HG03108 (cell line): ENCODE data around the gene PPCS.
A peak's percentile ranks its signal among the peaks of the same experiment; 100 is the strongest.

ENCODE experiments used
- ATAC-seq: cut with Tn5 transposase; IDR thresholded peaks from one replicate; pipeline ENCODE4 v1.9.1; 2021; ENCODE audit warnings: moderate library complexity; ENCODE audit not compliant: unreplicated experiment

Gene PPCS

DNA sequence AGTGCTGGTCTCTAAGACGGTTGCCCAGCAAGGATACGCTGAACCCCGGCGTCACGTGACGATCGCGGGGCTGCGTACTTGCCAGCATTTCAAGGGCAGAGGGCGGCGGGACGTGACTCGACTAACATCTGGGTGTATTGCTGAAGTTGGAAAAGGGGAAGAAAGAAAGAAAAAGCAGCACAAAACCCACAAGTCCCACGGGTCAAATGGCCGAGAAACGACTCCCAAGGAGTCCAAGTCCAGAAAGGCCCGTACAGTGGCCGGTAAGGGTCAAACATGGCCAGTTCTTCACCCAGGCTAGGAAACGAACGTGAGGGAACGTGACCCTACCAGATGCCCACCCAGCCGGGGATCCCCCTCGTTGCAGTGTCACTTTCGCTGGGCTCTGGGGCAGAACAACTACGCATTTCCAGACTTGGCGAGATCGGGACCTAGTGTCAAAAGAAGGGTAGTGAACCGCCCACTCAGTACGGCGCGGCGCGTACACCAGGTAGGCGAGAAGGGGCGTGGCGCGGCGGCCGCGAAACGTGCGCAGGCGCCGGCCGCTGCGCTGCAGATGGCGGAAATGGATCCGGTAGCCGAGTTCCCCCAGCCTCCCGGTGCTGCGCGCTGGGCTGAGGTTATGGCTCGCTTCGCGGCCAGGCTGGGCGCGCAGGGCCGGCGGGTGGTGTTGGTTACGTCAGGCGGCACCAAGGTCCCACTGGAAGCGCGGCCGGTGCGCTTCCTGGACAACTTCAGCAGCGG, at the start of gene PPCS, which contains the start of gene ZMYND12:
Gene PPCS, plus strand, starts transcription at position 534 of the 744 bp plus-strand sequence. Its CDS starts 23 bp downstream, at position 557.
Gene ZMYND12, minus strand, starts transcription at position 13 of the 744 bp plus-strand sequence. CDS start 25 bp downstream, outside the sequence.
- peak; percentile 73 for ATAC-seq

DNA sequence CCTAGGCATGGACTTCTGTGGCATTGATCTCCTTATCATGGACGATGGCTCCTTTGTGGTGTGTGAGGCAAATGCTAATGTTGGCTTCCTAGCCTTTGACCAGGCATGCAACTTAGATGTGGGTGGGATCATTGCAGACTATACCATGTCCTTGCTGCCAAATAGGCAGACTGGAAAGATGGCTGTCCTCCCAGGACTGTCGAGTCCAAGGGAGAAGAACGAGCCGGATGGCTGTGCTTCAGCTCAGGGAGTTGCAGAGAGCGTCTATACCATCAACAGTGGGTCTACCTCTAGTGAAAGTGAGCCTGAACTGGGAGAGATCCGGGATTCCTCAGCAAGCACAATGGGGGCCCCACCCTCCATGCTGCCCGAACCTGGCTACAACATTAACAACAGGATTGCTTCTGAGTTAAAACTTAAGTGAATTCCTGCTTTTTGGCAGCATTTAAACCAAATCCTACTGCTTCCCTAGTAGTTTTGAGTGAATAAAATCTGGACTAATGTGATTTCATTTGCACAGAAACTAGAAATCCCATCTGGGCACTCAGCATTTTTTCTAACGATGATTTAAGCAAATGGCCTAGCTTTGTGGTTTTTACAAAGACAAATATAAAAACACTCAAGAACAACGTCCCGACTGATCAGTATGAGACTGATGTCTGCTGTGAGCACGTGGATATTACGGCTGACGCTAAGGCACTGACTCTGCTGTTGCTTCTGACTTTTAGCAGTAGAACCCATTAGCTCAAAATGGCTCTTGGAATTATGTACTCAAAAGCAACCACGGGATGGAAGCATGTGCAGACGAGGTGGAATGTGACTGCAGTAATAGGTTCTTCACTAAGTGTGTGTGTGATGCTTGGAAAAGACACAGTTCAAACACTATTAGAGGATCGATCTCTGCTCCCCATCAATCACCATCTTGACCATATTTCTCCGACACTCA, 41.5 kb upstream of the PPCS start:
- no peak for ATAC-seq

DNA sequence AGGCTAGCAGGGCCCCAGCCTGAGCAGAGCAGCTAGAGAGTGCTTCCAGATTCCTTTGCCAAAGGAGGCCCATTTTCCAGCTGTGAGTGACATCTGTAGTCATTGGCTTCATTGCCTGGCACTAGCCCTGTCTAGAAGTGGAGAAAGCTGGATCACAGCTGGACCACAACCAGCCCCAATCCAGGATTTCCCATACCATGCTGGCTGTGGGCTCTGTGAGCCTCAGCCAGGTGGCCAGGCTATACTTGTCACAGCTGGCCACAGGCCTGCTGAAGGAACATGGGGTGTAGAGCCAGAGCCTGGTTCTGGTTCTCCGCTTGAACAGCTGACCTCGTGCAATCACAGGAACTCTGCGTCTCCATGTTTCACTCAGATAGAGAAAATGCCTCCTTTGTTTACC, 39.2 kb upstream of the PPCS start:
- no peak for ATAC-seq

DNA sequence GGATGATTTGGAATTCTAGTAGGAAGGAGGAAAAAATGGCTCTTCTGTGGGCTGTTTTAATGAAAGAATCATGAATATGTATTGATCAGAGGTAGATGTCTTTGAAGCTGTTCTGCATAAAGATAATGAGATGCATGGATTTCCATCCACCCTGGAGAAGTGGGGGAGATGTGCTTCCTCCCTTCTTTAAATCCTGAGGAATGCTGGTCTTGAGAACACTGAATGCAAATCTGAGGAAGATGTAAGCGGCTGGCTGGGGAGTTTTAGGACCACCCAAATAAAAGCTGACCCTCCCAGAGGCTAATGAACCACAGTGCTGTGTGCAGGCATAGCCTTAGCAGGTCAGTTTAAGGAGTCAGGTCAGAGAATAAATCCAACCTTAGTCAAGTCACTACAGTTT, 37.8 kb upstream of the PPCS start:
- ATAC-seq = no peak

DNA sequence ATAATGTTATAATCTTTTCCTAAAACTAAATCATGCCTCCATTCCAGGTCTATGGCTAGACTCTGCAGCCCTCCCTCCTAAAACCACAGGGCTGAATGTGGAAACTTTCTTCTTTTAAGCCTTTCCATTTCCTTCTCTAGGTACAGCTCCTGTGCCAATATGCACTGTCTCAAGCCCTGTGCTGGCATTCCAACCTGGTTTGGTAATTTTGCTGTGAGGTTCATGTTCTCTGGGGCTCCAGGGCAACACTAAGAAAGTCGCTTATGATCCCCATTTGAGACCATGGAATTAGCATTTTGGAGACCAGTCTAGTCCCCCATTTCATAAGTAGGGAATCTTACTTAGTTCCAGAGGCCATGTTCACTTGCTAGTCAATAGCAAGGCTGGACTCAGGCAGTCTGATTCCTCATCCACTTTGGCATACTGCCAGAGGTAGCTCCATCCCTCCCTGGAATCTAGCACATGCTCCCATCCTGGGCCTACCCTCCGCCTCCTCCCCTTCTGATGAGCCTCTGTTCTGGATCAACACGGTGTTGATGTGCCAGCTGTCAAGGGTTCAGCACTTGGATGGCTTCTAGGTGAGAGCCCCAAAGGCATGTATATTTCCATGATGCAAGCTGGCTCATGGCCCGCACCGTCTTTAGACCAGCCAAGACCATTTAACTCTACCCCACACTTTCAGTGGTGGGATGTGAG, 37.1 kb upstream of the PPCS start:
- no peak for ATAC-seq

DNA sequence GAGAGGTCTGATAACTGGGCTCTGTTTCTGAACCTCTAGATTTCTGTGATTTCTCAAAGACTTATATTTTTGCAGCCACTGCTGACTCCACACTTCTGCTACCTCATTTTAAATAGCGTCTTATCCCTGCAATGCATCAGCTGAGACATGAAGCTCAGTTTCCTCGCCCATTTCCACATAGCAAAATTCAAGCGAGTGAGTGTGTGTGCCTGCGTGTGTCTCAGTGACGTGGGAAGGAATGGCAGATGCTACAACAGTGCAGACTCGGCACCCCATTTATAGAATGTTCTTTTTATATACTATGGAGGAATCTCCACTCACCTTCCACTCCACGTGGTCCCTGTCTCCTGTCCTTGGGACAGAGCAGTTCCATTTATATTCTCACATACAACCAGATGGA, 36.2 kb upstream of the PPCS start:
- ATAC-seq = no peak

DNA sequence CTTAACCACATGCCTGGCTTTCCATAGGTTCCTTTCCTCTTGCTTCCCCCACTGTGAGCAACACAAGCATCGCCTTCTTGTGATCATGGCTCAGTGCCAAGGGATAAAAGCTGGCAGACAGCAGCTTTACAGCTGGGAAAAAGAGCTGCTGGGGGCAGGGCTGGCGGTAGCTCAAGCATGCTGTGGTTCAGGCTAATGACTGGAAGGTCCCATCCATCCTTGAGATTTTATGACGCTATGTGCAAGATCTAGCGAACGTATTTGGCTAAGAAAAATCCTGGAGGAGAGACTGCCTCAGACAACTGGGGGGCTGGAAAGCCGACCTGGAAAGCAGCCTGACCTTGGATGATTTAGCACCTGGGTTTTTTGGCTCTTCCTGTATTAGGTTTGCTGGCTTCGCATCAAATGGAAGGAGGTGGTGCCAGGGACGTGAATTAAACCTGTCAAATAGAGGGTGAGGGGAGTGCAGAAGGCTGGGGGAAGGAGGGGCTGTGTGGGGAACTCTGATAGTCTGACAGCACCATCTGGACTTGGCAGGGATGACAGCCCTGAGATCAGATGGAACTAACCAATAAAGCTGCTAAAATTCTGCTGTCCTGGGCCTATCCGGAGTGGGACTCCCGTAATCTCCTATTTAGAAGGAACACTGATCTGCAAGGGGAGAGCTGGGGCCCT, 35.3 kb upstream of the PPCS start:
- ATAC-seq = no peak

DNA sequence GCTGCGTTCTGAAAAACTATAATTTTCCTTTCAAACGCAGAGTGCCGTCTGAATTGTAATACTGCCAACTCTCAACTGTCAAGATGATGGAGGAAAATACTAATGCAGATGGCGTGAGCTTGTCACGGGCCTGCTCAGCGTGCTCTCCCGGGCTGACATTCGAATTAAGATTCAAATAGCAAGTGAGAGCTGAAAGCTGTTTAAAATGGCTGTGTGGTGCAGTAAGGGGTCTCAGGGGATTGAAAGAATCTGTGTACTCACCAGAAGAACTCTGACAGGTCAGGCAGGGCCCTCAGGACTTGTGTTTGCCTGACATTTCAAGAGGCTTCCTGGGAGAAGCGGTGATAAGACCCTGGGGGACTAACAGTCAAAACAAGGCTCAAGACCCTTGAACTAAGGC, 33.6 kb upstream of the PPCS start:
- ATAC-seq = no peak

DNA sequence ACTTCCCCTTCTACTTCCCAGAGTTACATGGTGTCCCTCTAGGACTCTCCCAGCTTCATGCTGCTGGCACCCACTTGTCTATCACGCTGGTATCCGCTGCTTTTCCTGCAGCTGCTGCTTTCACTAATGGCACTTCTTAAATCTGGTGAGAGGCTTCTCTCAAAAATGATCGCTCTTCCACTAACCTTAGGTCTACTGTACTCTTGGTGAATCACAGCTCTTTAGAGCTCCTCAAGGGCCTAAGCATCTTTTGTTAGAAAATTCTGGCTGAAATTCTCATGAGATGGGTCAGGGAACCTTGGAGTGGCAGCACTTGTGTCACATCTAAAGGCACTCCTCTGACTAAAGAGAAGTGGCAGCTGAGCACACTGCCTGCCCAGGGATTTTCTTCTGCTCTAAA, 32.7 kb upstream of the PPCS start:
- no peak for ATAC-seq

DNA sequence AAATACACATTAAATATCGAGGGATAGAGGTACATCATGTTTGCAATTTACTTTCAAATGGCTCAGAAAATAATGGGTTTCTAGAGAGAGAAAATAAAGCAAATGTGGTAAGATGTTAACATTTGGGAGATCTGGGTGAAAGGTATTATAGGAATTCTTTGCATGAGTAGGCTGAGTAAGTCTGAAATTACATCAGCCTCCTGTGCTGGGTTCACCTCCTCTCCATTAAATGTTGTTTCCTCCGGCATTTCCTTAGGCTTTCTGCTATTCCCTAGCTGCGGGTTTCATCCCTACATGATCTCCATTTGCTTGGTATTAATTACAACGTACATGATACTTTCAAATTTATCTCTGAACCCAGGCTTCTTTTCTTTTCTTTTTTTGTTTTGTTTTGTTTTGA, 32.1 kb upstream of the PPCS start:
- no peak for ATAC-seq

DNA sequence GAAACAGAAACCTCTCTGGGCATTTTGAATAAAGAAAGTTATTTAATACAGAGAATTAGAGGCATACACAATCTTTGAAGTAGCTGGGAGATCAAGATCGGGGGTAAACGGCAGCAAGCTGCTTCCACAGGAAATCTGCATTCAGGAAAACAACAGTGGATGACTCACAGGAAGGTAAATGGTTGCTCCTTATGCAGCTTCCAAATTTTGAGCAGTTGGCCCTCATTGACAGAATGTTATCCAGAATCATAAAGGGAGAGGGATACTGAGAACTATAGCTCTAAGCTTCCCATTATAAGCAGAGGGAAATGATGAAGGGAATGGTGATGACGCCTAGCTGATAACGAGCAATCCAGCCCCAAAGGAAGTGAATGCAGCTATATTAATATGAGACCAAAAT, 29.1 kb upstream of the PPCS start:
- ATAC-seq = no peak

DNA sequence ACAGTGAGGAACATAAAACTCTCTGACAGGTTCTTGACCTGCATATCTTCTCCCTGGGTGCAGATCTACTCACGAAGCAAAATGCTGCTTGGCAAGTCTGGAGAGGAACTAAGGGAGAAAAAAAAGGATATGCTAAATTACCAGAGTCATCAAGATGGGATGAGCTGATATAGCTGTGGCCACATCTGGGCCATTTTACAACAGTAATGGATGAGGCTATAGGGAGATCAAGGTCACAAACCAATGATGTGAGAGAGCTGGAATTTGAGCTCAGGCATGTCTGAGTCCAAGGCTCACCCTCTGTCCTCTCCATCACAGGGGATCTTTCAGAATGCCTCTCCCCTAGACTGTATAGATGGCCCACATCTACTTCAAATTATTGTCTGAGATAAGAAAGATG, 26.7 kb upstream of the PPCS start:
- no peak for ATAC-seq

DNA sequence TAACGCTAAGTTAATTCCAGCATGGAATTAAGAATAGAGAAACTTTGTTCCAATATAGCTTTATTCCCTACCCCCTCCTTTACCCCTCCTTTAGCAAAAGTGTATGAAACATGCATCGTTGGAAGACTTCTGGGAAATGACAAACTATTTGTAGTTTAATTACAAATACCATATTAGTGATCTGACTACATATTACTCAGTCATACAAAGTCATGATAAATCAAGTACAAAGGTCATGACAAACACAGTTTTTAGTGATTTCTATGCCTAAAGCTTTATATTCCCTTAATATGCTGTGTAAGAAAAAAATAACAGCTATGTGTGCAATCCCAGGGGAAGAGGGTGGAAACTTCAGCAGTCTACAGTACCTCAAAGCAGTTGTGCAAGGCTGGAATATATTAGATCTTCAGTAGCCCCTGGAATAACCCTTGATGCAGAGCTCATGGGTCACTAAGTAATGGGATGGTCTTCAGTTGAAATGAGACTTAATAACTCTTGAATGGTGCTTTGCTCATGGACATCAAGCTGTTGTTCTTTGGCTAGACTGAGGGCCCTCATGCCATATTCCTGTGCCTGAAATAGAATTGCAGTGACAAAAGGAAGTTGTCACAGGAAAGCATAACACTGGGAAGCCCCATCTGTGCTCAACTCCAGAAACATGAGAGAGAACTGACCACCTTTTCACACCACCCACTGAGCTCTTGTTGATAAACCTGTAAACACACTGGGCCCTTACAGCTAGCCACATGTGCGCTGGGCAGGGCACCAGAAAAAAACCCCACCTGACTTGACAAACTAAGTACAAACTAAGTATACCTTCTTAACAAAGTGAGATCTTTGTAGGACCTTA, 25.8 kb upstream of the PPCS start:
- no peak for ATAC-seq

DNA sequence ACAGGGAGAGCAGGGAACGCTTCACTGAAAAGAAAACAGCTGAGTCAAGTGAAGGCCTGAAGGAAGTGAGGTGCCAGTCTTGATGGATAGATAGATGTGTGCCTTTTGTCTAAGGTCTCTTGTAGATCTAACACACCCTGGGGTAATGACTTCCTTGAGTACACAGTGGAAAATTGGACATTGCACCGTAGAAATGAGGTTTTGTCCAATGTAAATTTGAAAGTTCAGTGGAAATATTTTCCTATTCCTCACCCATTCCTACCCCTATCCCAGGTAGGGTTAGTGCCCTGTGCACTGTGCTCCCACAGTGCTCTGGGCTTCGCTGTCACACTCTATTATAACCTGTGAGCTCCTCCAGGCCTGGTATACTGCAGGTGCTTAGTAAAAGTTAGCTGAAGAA, 24.8 kb upstream of the PPCS start:
- ATAC-seq = no peak

DNA sequence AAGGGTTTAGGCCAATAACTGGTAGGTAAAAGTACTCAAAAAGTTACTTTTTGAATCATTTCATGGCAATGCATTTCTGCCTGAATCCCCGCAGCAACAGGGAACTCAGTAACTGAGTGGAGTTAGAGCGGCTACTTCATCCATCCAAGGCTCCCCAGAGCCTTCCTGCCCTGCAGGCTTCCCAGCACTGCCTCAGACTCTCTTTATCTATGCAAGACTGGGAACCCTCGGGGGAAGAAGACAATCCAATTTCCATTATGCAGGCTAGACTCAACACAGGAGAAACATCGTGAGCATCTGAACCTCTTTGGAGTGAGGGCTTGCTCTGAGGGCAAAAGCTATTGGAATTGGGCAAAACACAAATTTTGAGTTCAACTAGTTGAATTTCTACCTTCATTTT, 23.6 kb upstream of the PPCS start:
- ATAC-seq = no peak

DNA sequence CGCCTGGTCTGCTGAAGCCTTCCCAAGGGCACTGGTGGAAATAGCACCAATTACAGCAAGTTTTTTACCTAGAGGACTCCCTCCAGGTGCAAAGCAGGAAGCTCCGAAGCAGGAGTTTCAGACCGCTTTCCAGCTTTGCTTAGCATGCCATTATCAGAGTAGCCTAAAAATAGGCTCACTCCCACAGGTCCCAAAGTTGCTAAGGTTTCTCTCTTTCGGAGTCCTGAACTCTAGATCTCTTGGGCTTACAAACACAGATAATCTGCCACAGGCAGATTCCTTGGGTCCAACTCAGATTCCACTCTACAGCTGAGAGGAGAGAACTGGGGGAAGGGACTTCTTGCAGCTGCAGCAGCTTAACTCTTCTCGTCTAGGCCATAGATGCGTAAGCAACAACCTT, 23.0 kb upstream of the PPCS start:
- no peak for ATAC-seq

DNA sequence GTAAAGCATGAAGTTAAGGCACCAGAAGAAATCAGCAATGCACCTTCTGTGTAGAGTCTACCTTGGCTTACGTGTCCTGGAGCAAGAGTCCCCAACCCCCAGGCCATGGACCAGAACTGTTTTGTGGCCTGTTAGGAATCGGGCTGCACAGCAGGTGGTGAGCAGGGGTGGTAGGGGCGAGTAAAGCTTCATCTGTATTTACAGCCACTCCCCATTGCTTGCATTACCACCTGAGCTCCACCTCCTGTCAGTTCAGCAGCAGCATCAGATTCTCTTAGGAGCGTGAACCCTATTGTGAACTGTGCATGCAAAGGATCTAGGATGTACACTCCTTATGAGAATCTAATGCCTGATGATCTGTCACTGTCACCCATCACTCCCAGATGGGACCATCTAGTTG, 22.0 kb upstream of the PPCS start:
- no peak for ATAC-seq

DNA sequence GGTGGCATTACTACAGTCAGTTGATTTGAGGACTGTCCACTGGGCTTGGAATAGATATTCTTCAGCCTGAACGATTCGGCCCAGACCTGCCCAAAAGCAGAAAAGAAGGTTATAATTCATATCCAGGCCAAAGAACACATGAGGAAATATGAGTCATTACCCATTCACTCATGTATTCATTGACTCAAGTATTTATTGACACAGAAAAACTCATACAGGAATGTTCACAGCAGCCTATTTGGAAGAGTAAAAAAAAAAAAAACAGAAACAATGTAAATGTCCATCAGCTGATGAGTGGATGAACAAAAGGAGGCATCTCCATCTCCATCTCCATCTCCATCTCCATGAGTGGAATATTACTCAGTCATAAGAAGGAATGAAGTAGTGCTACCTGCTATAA, 16.4 kb upstream of the PPCS start:
- no peak for ATAC-seq

DNA sequence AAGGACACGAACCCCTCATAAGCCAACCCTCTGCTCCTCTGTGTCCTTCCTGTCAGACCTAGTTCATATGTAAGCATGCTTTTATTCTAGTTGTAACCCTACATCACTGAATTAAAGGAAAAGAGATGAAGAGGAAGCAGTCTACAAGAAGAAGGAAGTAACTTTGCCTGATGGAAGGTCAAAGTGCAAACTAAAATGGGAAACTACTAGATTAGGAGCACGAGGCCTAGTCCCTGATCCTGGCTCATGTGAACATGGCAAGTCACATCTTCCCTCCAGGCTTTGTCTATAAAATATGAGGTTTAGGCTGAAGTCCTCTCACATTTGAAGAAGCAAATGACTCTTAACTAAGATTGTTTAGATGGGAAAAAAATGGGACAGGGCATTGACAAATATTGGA, 13.7 kb upstream of the PPCS start:
- no peak for ATAC-seq

DNA sequence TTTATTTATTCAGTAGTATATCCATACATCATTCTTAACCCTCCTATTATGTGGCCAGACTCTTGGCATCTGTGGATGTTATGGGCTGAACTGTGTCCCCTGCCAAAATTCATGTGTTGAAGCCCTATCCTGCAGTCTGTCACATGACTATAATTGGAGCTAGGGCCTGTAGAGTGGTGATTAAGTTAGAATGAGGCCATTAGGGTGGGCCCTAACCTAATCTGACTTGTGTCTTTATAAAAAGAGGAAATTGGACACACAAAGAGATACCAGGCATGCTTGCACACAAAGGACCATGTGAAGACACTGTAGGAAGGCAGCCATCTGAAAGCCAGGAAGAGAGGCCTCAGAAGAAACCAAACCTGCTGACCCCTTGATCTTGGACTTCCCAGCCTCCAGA, 7.1 kb upstream of the PPCS start:
- ATAC-seq = no peak
